Fibroblast of lung (primary cell): ENCODE data around the gene ZNF334. TPM values are rescaled to one million over a fixed set of nuclear protein-coding genes. Genes with fewer than 3 reads are reported as not detected.

Experiments used
- DNase-seq, 2 donors: peaks; one replicate each; pipeline versions ENCODE4 v3.0.0 to v3.0.0-alpha.2; 2010; ENCODE audit warnings: low read depth in 2 of 2
- H2AFZ ChIP-seq: 2 replicates; pipeline ENCODE4 v1.5.1; 2012; ENCODE audit warnings: low read length, control low read depth, inconsistent platforms
- H3K27ac ChIP-seq: 2 replicates; pipeline ENCODE4 v1.5.1; 2011; ENCODE audit warnings: low read length, control low read depth; ENCODE audit not compliant: insufficient read depth
- H3K27me3 ChIP-seq: 2 replicates; pipeline ENCODE4 v1.5.1; 2011; ENCODE audit warnings: mild to moderate bottlenecking, low read length; ENCODE audit not compliant: control insufficient read depth, insufficient read depth
- H3K36me3 ChIP-seq: 2 replicates; pipeline ENCODE4 v1.5.1; 2011; ENCODE audit warnings: low read length; ENCODE audit not compliant: control insufficient read depth, insufficient read depth
- H3K4me1 ChIP-seq: 2 replicates; pipeline ENCODE4 v1.5.1; 2011; ENCODE audit warnings: low read length; ENCODE audit not compliant: control insufficient read depth, insufficient read depth; ENCODE audit errors: extremely low read depth
- H3K4me2 ChIP-seq: 2 replicates; pipeline ENCODE4 v1.5.1; 2011; ENCODE audit warnings: low read length, control low read depth; ENCODE audit not compliant: insufficient read depth; ENCODE audit errors: extremely low read depth
- H3K4me3 ChIP-seq, 4 experiments: fragments of 200-600 bp in 1 of 4; sonication (generic) in 1 of 4; replicated peaks in 1 of 4; 2 replicates each; pipeline ENCODE4 v1.5.1; 2011 to 2016; ENCODE audit warnings: low read length in 4 of 4, low read depth in 3 of 4, mild to moderate bottlenecking in 3 of 4, control low read depth in 2 of 4, inconsistent platforms in 1 of 4, mixed read lengths in 1 of 4; ENCODE audit not compliant: insufficient read depth in 1 of 4; ENCODE audit errors: control extremely low read depth in 1 of 4
- H3K79me2 ChIP-seq: 2 replicates; pipeline ENCODE4 v1.5.1; 2012; ENCODE audit warnings: mild to moderate bottlenecking, low read length, inconsistent platforms; ENCODE audit not compliant: control insufficient read depth, insufficient read depth
- H3K9ac ChIP-seq: 2 replicates; pipeline ENCODE4 v1.5.1; 2011; ENCODE audit warnings: mild to moderate bottlenecking, low read length, control low read depth; ENCODE audit not compliant: insufficient read depth
- H3K9me3 ChIP-seq: 2 replicates; pipeline ENCODE4 v1.5.1; 2012; ENCODE audit warnings: low read depth, low read length; ENCODE audit not compliant: control insufficient read depth, insufficient read depth
- H4K20me1 ChIP-seq: 2 replicates; pipeline ENCODE4 v1.5.1; 2011; ENCODE audit warnings: low read length; ENCODE audit not compliant: control insufficient read depth, insufficient read depth; ENCODE audit errors: extremely low read depth
- EZH2 ChIP-seq: IDR thresholded peaks from 2 replicates; pipeline ENCODE4 v1.5.1; 2012; ENCODE audit warnings: low read length, control low read depth, mild to moderate bottlenecking; ENCODE audit errors: missing control alignments
- polyA plus RNA-seq, 2 donors: library from polyadenylated mRNA; depleted of rRNA in 1 of 2; stranded (reverse) in 1 of 2; unstranded in 1 of 2; fragments of >200 nt; gene quantifications; 2 replicates each; pipeline ENCODE4 v1.2.1, GENCODE V29; 2011 to 2012; ENCODE audit warnings: missing spikeins in 1 of 2
- total RNA-seq: library from RNA; depleted of rRNA; stranded (reverse); fragments of >200 nt; gene quantifications from 2 replicates; pipeline ENCODE4 v1.2.1, GENCODE V29; 2014
- TF ChIP-seq, protein P1 (sequence below), 2 donors: IDR thresholded peaks in 1 of 2; conservative IDR thresholded peaks in 1 of 2; 1 replicate in 1 of 2; 2 replicates in 1 of 2; pipeline ENCODE4 v1.5.1; 2011 to 2012; ENCODE audit warnings: low read length in 2 of 2, control low read depth in 1 of 2, inconsistent platforms in 1 of 2, low read depth in 1 of 2, mild to moderate bottlenecking in 1 of 2

Gene ZNF334
- total and polyA plus RNA-seq, 2 donors (not counting 1 experiment from before 2014, with no cell fraction given): 0.99 to 7.9 TPM

DNA sequence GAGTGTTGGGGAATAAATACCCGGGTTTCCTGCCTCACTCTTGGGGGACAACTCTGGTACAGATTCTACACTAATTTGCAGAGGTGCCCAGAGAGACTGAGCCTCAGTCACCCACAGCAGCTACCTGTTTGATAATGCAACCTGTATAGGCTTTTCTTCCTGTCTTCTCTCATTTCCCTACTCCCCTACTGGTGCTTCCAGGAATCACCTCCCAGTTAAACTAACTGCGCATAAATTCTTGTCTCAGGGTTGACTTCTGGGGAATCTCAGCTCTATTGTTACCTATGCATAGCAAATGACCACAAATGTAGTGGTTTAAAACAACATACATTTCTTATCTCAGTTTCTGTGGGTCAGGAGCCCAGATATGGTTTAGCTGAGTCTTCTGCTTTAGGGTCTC, 25.8 kb upstream of the ZNF334 start:
- no peaks in the 10 kb centered on the region for H3K27me3 ChIP-seq
- H3K4me2 ChIP-seq: no peak overlapping the region
- no peaks in the 10 kb centered on the region for H3K79me2 ChIP-seq
- H3K9me3 ChIP-seq: no peaks in the 10 kb centered on the region
- no peak for TF ChIP-seq EZH2
- TF ChIP-seq, protein P1, sequence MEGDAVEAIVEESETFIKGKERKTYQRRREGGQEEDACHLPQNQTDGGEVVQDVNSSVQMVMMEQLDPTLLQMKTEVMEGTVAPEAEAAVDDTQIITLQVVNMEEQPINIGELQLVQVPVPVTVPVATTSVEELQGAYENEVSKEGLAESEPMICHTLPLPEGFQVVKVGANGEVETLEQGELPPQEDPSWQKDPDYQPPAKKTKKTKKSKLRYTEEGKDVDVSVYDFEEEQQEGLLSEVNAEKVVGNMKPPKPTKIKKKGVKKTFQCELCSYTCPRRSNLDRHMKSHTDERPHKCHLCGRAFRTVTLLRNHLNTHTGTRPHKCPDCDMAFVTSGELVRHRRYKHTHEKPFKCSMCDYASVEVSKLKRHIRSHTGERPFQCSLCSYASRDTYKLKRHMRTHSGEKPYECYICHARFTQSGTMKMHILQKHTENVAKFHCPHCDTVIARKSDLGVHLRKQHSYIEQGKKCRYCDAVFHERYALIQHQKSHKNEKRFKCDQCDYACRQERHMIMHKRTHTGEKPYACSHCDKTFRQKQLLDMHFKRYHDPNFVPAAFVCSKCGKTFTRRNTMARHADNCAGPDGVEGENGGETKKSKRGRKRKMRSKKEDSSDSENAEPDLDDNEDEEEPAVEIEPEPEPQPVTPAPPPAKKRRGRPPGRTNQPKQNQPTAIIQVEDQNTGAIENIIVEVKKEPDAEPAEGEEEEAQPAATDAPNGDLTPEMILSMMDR (conservative IDR thresholded peaks at IDR 0.05 in 1 of 2, IDR thresholded peaks at IDR 0.05 in 1 of 2; ENCODE audit: low read depth in 1 of 2, low read length in 2 of 2): peak in 1 of 2 donors; percentile 9
- no peak overlapping the region for H3K9ac ChIP-seq
- DNase-seq: no peak
- H3K4me1 ChIP-seq: no peaks in the 10 kb centered on the region
- no peaks in the 10 kb centered on the region for H3K36me3 ChIP-seq
- H4K20me1 ChIP-seq: no peaks in the 10 kb centered on the region
- H3K27ac ChIP-seq: no peak overlapping the region
- no peak overlapping the region for H2AFZ ChIP-seq
- H3K4me3 ChIP-seq: no peak overlapping the region

DNA sequence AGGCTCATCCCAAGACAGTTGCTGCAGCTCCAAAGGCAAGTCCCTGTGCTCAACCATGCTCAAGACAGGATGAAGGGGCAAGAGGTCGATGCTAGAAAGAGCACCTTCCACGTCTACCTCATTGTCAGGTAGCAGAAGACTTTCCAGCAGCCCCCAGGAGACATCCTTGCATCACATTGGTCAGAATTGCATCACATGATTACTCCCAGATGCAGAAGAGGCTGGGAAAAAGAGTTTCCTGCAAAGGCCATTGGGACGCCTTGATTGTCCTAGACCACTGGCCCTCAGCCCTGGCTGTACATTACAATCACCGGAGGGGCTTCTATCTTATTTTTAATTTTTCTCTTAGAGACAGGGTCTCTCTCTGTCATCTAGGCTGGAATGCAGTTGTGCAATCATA, 17.3 kb upstream of the ZNF334 start:
- TF ChIP-seq EZH2: no peak
- TF ChIP-seq, protein P1 (conservative IDR thresholded peaks at IDR 0.05 in 1 of 2, IDR thresholded peaks at IDR 0.05 in 1 of 2; ENCODE audit: low read depth in 1 of 2, low read length in 2 of 2): no peak
- H3K9me3 ChIP-seq: no peaks in the 10 kb centered on the region
- no peak overlapping the region for H3K4me3 ChIP-seq
- H3K4me1 ChIP-seq: no peaks in the 10 kb centered on the region
- H3K4me2 ChIP-seq: no peak overlapping the region
- no peak for DNase-seq
- no peak overlapping the region for H2AFZ ChIP-seq
- H3K9ac ChIP-seq: no peak overlapping the region
- H3K27me3 ChIP-seq: no peaks in the 10 kb centered on the region
- no peaks in the 10 kb centered on the region for H3K36me3 ChIP-seq
- no peaks in the 10 kb centered on the region for H4K20me1 ChIP-seq
- H3K27ac ChIP-seq: no peak overlapping the region
- H3K79me2 ChIP-seq: no peaks in the 10 kb centered on the region

GRCh38 chr20:46523696-46524328, 10.5 kb upstream of the ZNF334 start:
- H3K79me2 ChIP-seq: no peaks in the 10 kb centered on the region
- TF ChIP-seq, protein P1 (conservative IDR thresholded peaks at IDR 0.05 in 1 of 2, IDR thresholded peaks at IDR 0.05 in 1 of 2; ENCODE audit: low read depth in 1 of 2, low read length in 2 of 2): no peak
- no peak for TF ChIP-seq EZH2
- H3K4me1 ChIP-seq: no peaks in the 10 kb centered on the region
- H3K4me3 ChIP-seq: no peak overlapping the region
- no peak overlapping the region for H2AFZ ChIP-seq
- H3K27ac ChIP-seq: no peak overlapping the region
- no peaks in the 10 kb centered on the region for H3K36me3 ChIP-seq
- no peaks in the 10 kb centered on the region for H3K27me3 ChIP-seq
- H3K4me2 ChIP-seq: no peak overlapping the region
- H3K9me3 ChIP-seq: no peaks in the 10 kb centered on the region
- H3K9ac ChIP-seq: no peak overlapping the region
- peak; percentile 8 to 24 for DNase-seq
- no peaks in the 10 kb centered on the region for H4K20me1 ChIP-seq
